WERI-Rb-1 (cell line): Measurements from ENCODE around the gene ASF1B.

Experiments used
- DNase-seq: peaks from one replicate; pipeline ENCODE4 v3.0.0-alpha.2; 2020
- H3K27ac ChIP-seq: fragments of 250-450 bp; sonication (Bioruptor Pico); 2 replicates; pipeline ENCODE4 v1.5.1; 2020; ENCODE audit warnings: mild to moderate bottlenecking, moderate library complexity
- H3K27me3 ChIP-seq: fragments of 250-450 bp; sonication (Bioruptor Pico); 2 replicates; pipeline ENCODE4 v1.5.1; 2021; ENCODE audit warnings: mild to moderate bottlenecking, low read depth, moderate library complexity; ENCODE audit not compliant: insufficient read depth, severe bottlenecking
- H3K36me3 ChIP-seq: fragments of 250-450 bp; sonication (Bioruptor Pico); 2 replicates; pipeline ENCODE4 v1.5.1; 2020; ENCODE audit warnings: mild to moderate bottlenecking, moderate library complexity
- H3K4me3 ChIP-seq: 2 replicates; pipeline ENCODE4 v1.5.1; 2011; ENCODE audit warnings: low read depth, mild to moderate bottlenecking, control low read depth, low read length
- H3K9me3 ChIP-seq: fragments of 250-450 bp; sonication (Bioruptor Pico); 2 replicates; pipeline ENCODE4 v1.5.1; 2021; ENCODE audit warnings: mild to moderate bottlenecking, moderate library complexity; ENCODE audit not compliant: severe bottlenecking
- CTCF ChIP-seq: IDR thresholded peaks from 2 replicates; pipeline ENCODE4 v1.5.1; 2011; ENCODE audit warnings: low read depth, mild to moderate bottlenecking, control low read depth, inconsistent platforms, low read length

ASF1B gene

GRCh38 chr19:14156971-14157717 lies 20.8 kb upstream of the ASF1B start:
- no peak for DNase-seq
- H3K27me3 ChIP-seq: no peaks in the 10 kb centered on the region
- no peak overlapping the region for H3K4me3 ChIP-seq
- no peaks in the 10 kb centered on the region for H3K9me3 ChIP-seq
- H3K27ac ChIP-seq: no peak overlapping the region
- no peak for TF ChIP-seq CTCF
- peaks cover 67% of the 10 kb centered on the region for H3K36me3 ChIP-seq

GRCh38 chr19:14156122-14156521 lies 19.7 kb upstream of the ASF1B start:
- Histone ChIP-seq H3K36me3 (peaks cover 66% of the 10 kb centered on the region), H3K9me3 (no peaks in the 10 kb centered on the region), H3K27ac (no peak overlapping the region), H3K27me3 (no peaks in the 10 kb centered on the region), H3K4me3 (no peak overlapping the region)
- TF ChIP-seq CTCF: no peak
- no peak for DNase-seq

DNA sequence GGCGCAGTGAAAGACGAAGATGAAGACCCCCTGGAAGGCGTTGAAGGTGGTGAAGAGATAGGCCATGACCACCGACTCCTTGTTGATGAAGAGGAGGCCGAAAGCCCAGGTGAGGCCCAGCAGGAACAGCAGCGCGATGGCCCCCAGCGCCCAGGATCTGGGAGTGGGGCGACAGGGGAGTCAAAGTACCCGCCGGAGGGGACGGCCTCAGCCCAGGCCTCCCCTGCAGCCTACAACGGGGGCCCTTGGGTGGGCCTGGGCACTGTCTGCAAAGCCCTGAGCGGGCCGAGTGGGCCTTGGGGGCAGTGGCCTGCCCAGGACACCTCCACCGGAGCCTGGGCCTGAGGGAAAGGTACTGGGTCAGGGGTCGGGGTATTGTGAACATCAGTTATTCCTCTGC lies 19.0 kb upstream of the ASF1B start:
- Histone ChIP-seq H3K27me3 (no peaks in the 10 kb centered on the region), H3K27ac (no peak overlapping the region), H3K36me3 (peaks cover 68% of the 10 kb centered on the region), H3K9me3 (no peaks in the 10 kb centered on the region), H3K4me3 (no peak overlapping the region)
- no peak for DNase-seq
- no peak for TF ChIP-seq CTCF

DNA sequence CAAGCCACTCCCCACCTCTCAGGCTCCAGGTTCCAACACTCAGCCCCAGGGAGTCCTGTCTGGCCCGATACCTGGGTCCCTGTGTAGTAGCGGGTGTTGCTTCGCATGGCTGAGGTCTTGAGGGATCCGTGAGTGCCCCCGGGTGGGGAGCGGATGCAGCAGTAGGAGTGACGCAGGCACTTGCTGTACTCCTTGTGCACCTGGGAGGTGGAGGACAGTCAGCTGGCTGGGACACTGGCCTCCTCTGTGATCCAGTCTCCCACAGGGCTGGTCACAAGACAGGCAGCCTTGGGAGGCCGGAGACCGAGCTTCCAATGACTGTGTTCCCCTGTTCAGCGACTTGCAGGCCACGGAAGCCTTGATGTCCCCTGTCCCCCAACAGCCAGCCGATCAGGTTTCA lies 16.3 kb upstream of the ASF1B start:
- TF ChIP-seq CTCF: no peak
- Histone ChIP-seq H3K9me3 (no peaks in the 10 kb centered on the region), H3K27me3 (no peaks in the 10 kb centered on the region), H3K36me3 (peaks cover 44% of the 10 kb centered on the region), H3K27ac (no peak overlapping the region), H3K4me3 (no peak overlapping the region)
- no peak for DNase-seq

DNA sequence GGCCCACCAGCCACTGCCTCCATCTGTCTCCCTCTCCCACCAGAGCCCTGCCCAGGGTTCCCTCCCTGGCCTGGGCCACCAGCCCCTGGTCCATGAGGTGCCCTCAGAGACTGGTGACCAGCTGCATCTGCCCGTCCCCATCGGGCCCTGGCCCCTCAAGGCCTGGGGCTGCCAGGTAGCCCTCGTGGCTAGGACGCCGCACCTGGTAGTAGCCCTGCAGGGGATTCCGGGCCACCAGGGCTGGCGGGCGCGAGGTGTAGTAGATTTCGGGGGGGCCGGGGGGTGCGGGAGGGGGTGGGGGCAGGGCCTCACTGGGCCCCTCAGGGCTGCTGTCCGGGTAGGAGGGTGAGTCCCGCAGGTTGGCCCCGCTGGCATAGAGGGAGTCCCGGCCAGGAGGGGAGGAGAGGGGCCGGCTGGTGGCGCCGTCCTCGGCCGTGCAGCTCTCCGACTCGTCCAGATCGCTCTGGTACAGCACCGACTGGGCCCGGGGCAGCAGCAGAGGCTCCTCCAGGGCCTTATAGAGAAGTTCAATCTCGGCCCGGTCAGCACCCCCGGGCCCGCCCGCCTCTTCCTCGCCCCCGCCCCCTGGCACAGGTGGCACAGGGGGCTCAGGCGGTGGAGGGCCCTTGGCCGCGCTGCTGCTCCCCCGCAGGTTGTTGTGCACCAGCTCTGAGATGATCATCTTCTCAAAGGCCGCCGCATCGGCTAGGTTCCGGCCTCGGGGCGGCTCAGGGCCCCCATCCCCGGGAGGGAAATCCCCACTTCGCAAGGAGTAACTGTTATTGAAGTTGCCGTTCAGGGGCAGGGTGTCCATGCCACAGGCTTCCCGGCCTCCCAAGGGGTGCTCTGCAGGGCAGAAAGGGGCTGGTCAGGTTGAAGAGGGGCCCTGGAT lies 14.6 kb upstream of the ASF1B start:
- H3K27me3 ChIP-seq: no peaks in the 10 kb centered on the region
- no peak overlapping the region for H3K4me3 ChIP-seq
- no peak overlapping the region for H3K27ac ChIP-seq
- H3K9me3 ChIP-seq: no peaks in the 10 kb centered on the region
- H3K36me3 ChIP-seq: peaks cover 32% of the 10 kb centered on the region
- DNase-seq: no peak
- TF ChIP-seq CTCF: no peak
